H1 (cell line): ENCODE results near the gene NAV2. TPM values are rescaled to one million over a fixed set of nuclear protein-coding genes. Genes with fewer than 3 reads are reported as not detected.
A peak's percentile ranks its signal among the peaks of the same experiment; 100 is the strongest.

Source experiments
- CHD1 ChIP-seq: IDR thresholded peaks from 2 replicates; pipeline ENCODE4 v1.6.1; 2012; ENCODE audit warnings: low read depth, low read length, improper control_type of control experiment
- MAFK ChIP-seq: IDR thresholded peaks from 2 replicates; pipeline ENCODE4 v1.6.1; 2012; ENCODE audit warnings: low read depth, mild to moderate bottlenecking, improper control_type of control experiment, low read length
- SIRT6 ChIP-seq: IDR thresholded peaks from one replicate; pipeline ENCODE4 v1.7.1; 2012; ENCODE audit warnings: low read length, inconsistent platforms
- polyA plus RNA-seq, 7 experiments: library from polyadenylated mRNA; depleted of rRNA in 3 of 7; stranded (reverse) in 5 of 7; unstranded in 2 of 7; fragments of >200 nt in 5 of 7; fragments of 200-250 nt in 2 of 7; gene quantifications; 1 replicate in 5 of 7; 2 replicates in 1 of 7; 4 replicates in 1 of 7; pipeline versions ENCODE4 v1.2.1 to v1.2.3, GENCODE V29; 2011 to 2013; ENCODE audit warnings: missing spikeins in 2 of 7, mixed read lengths in 2 of 7
- total RNA-seq: library from RNA; stranded (reverse); fragmentation: NEBNext Ultra II Directional; extraction: Animal tissue kit (Norgen Biotek cat#: 25700); gene quantifications from 2 replicates; pipeline ENCODE4 v1.2.1, GENCODE V29; 2021
- TF ChIP-seq, protein P1 (sequence below): IDR thresholded peaks from 2 replicates; pipeline ENCODE4 v1.6.1; 2012; ENCODE audit warnings: low read length, inconsistent platforms

The NAV2 gene
- total and polyA plus RNA-seq, 2 of the 8 experiments (the other 6 are each of a cell fraction or from before 2014, with no cell fraction given), result 35.6 to 73.6 TPM

- TF ChIP-seq, protein P1, sequence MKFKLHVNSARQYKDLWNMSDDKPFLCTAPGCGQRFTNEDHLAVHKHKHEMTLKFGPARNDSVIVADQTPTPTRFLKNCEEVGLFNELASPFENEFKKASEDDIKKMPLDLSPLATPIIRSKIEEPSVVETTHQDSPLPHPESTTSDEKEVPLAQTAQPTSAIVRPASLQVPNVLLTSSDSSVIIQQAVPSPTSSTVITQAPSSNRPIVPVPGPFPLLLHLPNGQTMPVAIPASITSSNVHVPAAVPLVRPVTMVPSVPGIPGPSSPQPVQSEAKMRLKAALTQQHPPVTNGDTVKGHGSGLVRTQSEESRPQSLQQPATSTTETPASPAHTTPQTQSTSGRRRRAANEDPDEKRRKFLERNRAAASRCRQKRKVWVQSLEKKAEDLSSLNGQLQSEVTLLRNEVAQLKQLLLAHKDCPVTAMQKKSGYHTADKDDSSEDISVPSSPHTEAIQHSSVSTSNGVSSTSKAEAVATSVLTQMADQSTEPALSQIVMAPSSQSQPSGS, result 0 out of 2 replicates have a peak, but pooled peaks have one; percentile 53
- TF ChIP-seq CHD1, result no peak
- TF ChIP-seq SIRT6, result no peak
- no peak for TF ChIP-seq MAFK
Observed at GRCh38 chr11:19790831-19791552, 78.4 kb downstream of the NAV2 start (continued).
